MM.1S (cell line): ENCODE results near the gene ASB2.

Experiments
- DNase-seq: peaks from one replicate; pipeline ENCODE4 v3.0.0-alpha.2; 2015
- H2AFZ ChIP-seq: fragments of 300-600 bp; sonication (generic); 2 replicates; pipeline ENCODE4 v1.6.0; 2016; ENCODE audit warnings: antibody characterized with exemption, low read length
- H3F3A ChIP-seq: fragments of 300-600 bp; sonication (generic); 2 replicates; pipeline ENCODE4 v1.6.1; 2016; ENCODE audit warnings: mild to moderate bottlenecking, antibody characterized with exemption, low read length, moderate library complexity, mixed read lengths; ENCODE audit not compliant: insufficient read depth
- H3K27ac ChIP-seq: fragments of 300-600 bp; sonication (generic); 2 replicates; pipeline ENCODE4 v1.5.1; 2016; ENCODE audit warnings: mild to moderate bottlenecking, low read length
- H3K27me3 ChIP-seq: fragments of 300-600 bp; sonication (generic); replicated peaks from 2 replicates; pipeline ENCODE4 v1.6.0; 2016; ENCODE audit warnings: low read length; ENCODE audit not compliant: insufficient read depth
- H3K36me3 ChIP-seq: fragments of 300-600 bp; sonication (generic); replicated peaks from 2 replicates; pipeline ENCODE4 v1.6.1; 2016; ENCODE audit warnings: mild to moderate bottlenecking, low read length, mixed read lengths; ENCODE audit not compliant: insufficient read depth
- H3K4me1 ChIP-seq: fragments of 300-600 bp; sonication (generic); 2 replicates; pipeline ENCODE4 v1.6.1; 2016; ENCODE audit warnings: low read length, mixed read lengths
- H3K4me2 ChIP-seq: fragments of 300-600 bp; sonication (generic); 2 replicates; pipeline ENCODE4 v1.6.0; 2016; ENCODE audit warnings: low read depth, low read length
- H3K4me3 ChIP-seq: fragments of 300-600 bp; sonication (generic); 2 replicates; pipeline ENCODE4 v1.5.1; 2016; ENCODE audit warnings: low read length, mixed read lengths
- H3K79me2 ChIP-seq: fragments of 300-600 bp; sonication (generic); 2 replicates; pipeline ENCODE4 v1.6.1; 2016; ENCODE audit warnings: mixed run types, low read length, mixed read lengths
- H3K9ac ChIP-seq: fragments of 300-600 bp; sonication (generic); 2 replicates; pipeline ENCODE4 v1.6.1; 2016; ENCODE audit warnings: low read length, mixed read lengths
- H3K9me2 ChIP-seq: fragments of 300-600 bp; sonication (generic); replicated peaks from 2 replicates; pipeline ENCODE4 v1.6.1; 2016; ENCODE audit warnings: mild to moderate bottlenecking, low read length, mixed read lengths; ENCODE audit not compliant: insufficient read depth
- H3K9me3 ChIP-seq: fragments of 300-600 bp; sonication (generic); replicated peaks from 2 replicates; pipeline ENCODE4 v1.6.1; 2016; ENCODE audit warnings: mild to moderate bottlenecking, low read length, mixed read lengths; ENCODE audit not compliant: insufficient read depth
- H4K20me1 ChIP-seq: fragments of 300-600 bp; sonication (generic); 2 replicates; pipeline ENCODE4 v1.6.1; 2016; ENCODE audit warnings: mild to moderate bottlenecking, low read length, moderate library complexity, mixed read lengths; ENCODE audit not compliant: insufficient read depth
- EZH2 ChIP-seq: fragments of 300-600 bp; sonication (generic); optimal IDR thresholded peaks from 2 replicates; pipeline ENCODE3; 2017; ENCODE audit warnings: low read depth, mild to moderate bottlenecking, antibody characterized with exemption, low read length, mixed read lengths
- EZH2phosphoT487 ChIP-seq: fragments of 300-600 bp; sonication (generic); IDR thresholded peaks from 2 replicates; pipeline ENCODE4 v1.6.1; 2018; ENCODE audit warnings: antibody characterized with exemption, low read length
- TF ChIP-seq, protein P1 (sequence below): fragments of 300-600 bp; sonication (generic); IDR thresholded peaks from 2 replicates; pipeline ENCODE4 v1.5.1; 2016; ENCODE audit warnings: antibody characterized with exemption, low read length, mixed read lengths

ASB2 gene

DNA sequence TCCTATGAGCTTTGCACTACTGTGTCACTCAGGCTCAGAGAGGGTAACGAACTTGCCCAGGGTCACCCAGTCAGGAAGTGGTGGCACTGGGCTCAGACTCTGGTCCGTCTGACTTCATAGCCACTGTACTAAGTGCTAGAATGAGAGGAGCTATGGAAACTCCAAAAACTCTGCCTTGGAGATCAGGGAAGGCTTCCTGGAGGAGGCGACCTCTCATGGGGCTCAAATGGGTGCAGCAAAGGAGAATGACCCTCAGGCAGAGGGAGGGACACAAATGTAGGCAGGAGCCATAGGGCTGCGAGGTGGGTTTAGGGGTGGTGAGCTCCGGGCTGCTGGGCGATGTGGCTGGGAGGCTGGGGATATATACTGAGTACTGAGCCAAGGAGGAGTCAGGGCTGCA is 23.9 kb upstream of the ASB2 start:
- Histone ChIP-seq H2AFZ (no peak overlapping the region), H3K4me3 (no peak overlapping the region), H3K27ac (no peak overlapping the region), H3F3A (no peaks in the 10 kb centered on the region), H3K79me2 (no peaks in the 10 kb centered on the region), H3K4me1 (no peaks in the 10 kb centered on the region; the same call in 1 of the 2 replicates), H3K27me3 (no peaks in the 10 kb centered on the region), H3K9ac (no peak overlapping the region), H3K9me3 (no peaks in the 10 kb centered on the region), H3K9me2 (no peaks in the 10 kb centered on the region), H4K20me1 (no peaks in the 10 kb centered on the region), H3K36me3 (no peaks in the 10 kb centered on the region), H3K4me2 (no peak overlapping the region)
- no peak for DNase-seq
- TF ChIP-seq, protein P1, sequence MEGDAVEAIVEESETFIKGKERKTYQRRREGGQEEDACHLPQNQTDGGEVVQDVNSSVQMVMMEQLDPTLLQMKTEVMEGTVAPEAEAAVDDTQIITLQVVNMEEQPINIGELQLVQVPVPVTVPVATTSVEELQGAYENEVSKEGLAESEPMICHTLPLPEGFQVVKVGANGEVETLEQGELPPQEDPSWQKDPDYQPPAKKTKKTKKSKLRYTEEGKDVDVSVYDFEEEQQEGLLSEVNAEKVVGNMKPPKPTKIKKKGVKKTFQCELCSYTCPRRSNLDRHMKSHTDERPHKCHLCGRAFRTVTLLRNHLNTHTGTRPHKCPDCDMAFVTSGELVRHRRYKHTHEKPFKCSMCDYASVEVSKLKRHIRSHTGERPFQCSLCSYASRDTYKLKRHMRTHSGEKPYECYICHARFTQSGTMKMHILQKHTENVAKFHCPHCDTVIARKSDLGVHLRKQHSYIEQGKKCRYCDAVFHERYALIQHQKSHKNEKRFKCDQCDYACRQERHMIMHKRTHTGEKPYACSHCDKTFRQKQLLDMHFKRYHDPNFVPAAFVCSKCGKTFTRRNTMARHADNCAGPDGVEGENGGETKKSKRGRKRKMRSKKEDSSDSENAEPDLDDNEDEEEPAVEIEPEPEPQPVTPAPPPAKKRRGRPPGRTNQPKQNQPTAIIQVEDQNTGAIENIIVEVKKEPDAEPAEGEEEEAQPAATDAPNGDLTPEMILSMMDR: no peak
- TF ChIP-seq EZH2phosphoT487: no peak
- TF ChIP-seq EZH2: no peak

DNA sequence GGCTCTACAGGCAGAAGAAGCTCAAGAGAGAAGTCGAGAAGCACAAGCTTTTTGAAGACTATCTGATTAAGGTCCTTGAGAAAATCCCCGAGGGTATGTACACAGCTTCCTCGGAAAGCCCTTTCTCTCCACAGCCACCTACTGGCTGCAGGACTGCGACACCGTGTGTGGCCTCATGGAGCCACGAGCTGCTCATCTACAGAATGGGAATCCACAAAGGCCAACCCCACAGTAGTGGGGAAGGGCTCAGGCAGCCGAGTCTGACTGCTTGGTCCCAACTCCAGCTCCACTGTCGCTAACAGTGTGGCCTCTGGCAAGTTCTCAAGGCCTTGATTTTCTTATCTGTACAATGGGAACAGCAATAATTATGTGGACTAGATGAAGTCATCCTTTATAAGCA is 23.2 kb upstream of the ASB2 start:
- Histone ChIP-seq H4K20me1 (no peaks in the 10 kb centered on the region), H2AFZ (no peak overlapping the region), H3K9me2 (no peaks in the 10 kb centered on the region), H3F3A (no peaks in the 10 kb centered on the region), H3K4me3 (no peak overlapping the region), H3K9me3 (no peaks in the 10 kb centered on the region), H3K27ac (no peak overlapping the region), H3K27me3 (no peaks in the 10 kb centered on the region), H3K79me2 (no peaks in the 10 kb centered on the region), H3K9ac (no peak overlapping the region), H3K4me2 (no peak overlapping the region), H3K4me1 (no peaks in the 10 kb centered on the region; the same call in 1 of the 2 replicates), H3K36me3 (no peaks in the 10 kb centered on the region)
- no peak for DNase-seq
- TF ChIP-seq EZH2 (no peak), EZH2phosphoT487 (no peak)
- TF ChIP-seq, protein P1: no peak

DNA sequence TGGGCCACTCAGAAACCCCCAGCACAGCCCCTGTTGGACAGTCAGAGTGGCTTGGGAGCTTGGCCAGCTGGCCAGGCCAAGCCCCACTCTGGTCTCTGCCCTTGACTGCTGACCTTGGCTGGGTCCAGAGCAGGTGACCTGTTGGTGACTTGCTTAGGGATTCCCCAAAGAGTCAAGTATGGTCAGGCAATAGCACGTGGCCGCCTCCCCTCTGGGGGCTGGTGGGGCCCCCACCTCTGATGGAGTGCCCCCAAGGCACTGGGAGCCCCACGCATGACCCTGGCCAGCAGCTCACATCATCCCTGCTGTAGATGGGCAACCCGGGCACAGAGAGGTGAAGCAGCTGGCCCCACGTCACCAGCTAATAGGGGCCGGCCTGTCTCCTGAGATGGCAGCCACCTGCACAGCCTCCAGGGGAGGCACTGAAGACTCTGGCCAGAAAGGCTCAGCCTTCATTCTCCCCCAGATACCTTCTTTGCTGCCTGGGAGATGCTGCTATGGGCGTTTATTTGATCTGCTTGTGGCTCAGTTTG is 22.6 kb upstream of the ASB2 start:
- no peak overlapping the region for H3K4me2 ChIP-seq

More for the DNA sequence above, 22.6 kb upstream of the ASB2 start:
- no peak overlapping the region for H3K4me3 ChIP-seq
- no peaks in the 10 kb centered on the region; the same call in 1 of the 2 replicates for H3K4me1 ChIP-seq
- no peak overlapping the region for H3K27ac ChIP-seq
- H4K20me1 ChIP-seq: no peaks in the 10 kb centered on the region
- H3K9me3 ChIP-seq: no peaks in the 10 kb centered on the region
- DNase-seq: no peak
- H3K9me2 ChIP-seq: no peaks in the 10 kb centered on the region
- no peak overlapping the region for H3K9ac ChIP-seq
- H3F3A ChIP-seq: no peaks in the 10 kb centered on the region
- TF ChIP-seq EZH2phosphoT487 (no peak), EZH2 (no peak)
- TF ChIP-seq, protein P1: no peak
- H3K36me3 ChIP-seq: no peaks in the 10 kb centered on the region
- no peaks in the 10 kb centered on the region for H3K27me3 ChIP-seq
- H2AFZ ChIP-seq: no peak overlapping the region
- H3K79me2 ChIP-seq: no peaks in the 10 kb centered on the region
